HCEC 1CT (cell line): ENCODE data around the gene CDKL5.
"Not testable (repeated sequence)": the region's sequence is repeated elsewhere in the genome, so short reads cannot be mapped to it uniquely, and the experiment has no call there.

Source experiments
- DNase-seq: peaks from one replicate; pipeline ENCODE4 v3.0.0-alpha.2; 2017

CDKL5 gene

GRCh38 chrX:18578546-18578945, 153.1 kb downstream of the CDKL5 start:
- no peak for DNase-seq

- DNase-seq = no peak
Observed at GRCh38 chrX:18579495-18579894, 154.1 kb downstream of the CDKL5 start.

GRCh38 chrX:18582910-18583493, 157.6 kb downstream of the CDKL5 start:
- DNase-seq = no peak

DNA sequence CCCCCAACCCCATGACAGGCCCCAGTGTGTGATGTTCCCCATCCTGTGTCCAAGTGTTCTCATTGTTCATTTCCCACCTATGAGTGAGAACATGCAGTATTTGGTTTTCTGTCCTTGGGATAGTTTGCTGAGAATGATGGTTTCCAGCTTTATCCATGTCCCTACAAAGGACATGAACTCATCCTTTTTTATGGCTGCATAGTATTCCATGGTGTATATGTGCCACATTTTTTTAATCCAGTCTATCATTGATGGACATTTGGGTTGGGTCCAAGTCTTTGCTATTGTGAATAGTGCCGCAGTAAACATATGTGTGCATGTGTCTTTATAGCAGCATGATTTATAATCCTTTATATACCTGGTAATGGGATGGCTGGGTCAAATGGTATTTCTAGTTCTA, 163.9 kb downstream of the CDKL5 start:
- not testable (repeated sequence) for DNase-seq

- no peak for DNase-seq
Observed at GRCh38 chrX:18591834-18592233, 166.4 kb downstream of the CDKL5 start.

DNA sequence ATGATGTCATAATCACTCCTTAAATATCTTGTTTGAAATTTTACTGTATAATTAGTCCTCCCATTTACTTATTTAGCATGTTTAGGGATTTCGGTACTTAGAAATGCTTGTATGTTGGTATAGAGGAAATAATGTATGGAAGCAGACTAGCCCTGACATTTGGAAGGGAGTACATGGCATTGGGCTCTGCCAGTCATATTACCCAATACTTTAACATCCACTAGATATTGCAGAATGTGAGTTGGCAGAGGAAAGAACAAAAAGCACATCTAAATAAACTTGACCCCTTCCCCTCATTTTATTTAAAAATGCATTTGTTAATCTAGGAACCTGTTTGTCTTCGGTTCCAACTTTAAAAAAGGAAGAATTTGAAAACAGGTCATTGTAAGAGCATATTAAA, 168.7 kb downstream of the CDKL5 start:
- DNase-seq = no peak

GRCh38 chrX:18596096-18596495, 170.7 kb downstream of the CDKL5 start:
- DNase-seq = no peak

- DNase-seq = no peak
Observed at GRCh38 chrX:18598413-18598812, 173.0 kb downstream of the CDKL5 start.

DNA sequence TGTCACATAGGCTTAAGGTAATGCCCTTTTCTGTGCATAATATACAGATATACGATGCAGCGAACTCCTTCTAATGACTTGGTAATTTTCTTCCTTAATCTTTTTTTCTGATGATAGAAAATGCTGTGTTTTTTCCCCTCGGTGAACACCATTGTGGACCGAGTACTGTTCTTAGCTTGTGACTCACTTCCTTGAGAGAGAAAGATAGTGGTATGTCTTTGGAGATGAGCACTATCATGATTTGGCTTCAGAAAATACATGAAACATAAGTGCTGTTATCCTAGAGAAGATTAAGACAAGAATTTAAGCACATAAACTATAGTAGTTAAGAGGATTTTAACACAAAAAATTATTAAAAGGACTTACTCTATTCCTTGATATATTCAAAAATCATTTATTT, 182.6 kb downstream of the CDKL5 start:
- DNase-seq = no peak

- no peak for DNase-seq
Observed at GRCh38 chrX:18613930-18614639, 188.7 kb downstream of the CDKL5 start.

DNA sequence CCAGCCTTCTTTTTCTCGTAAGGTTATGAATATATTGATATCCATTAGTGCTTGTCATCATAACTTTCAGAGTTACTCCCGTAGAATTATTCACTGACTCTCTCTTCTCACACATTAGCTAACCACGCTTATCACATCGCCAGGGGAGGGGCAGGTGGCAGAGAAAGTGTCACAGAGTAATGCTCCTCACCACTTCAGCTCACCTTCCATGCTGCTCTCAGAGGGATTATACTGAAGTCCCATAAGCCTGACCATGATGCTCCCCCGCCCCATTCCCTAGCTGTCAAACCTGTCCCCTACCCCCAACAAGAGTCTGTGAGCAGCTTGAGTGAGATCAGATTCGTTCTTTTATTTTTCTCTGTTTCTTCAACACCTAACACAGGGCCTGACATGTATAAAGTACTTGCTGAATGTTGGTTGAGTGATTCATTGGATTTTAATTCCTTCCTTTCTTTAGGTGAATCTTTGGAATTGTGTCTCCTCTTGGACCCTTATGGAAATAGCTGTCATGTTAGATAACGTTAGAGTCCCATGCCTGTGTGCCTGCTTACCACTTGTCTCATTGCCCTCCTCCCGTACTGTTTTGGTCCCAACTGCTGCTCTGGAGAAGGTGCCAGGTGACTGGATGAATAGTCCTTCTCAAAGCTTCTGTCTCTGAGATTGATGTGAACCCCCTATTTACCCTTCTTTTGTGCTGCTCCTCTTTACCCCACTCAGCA, 191.4 kb downstream of the CDKL5 start:
- DNase-seq = no peak

- DNase-seq = peak; percentile 65
Observed at GRCh38 chrX:18617407-18617750, 192.0 kb downstream of the CDKL5 start.

DNA sequence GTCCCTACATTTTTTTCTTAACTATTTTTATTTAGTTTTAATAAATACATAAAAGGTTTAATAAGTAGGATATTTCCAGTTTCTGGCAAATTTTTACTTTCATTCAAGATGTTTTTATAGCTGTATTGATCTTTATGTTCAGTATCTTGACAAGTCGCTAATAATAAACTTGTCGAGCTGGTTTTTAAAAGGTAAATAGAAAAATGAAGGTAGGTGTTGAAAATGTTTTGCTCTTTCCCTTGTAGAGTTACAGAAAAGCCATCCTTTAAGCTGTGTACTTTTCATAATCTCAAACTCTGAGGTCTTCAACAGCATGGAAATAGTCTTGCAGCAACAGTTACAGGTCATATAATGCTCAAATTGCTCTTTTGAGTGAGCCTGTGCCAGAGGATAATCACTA, 193.9 kb downstream of the CDKL5 start:
- DNase-seq = no peak

GRCh38 chrX:18620349-18620748, 194.9 kb downstream of the CDKL5 start:
- DNase-seq = no peak

GRCh38 chrX:18624599-18624998, 199.2 kb downstream of the CDKL5 start:
- no peak for DNase-seq

DNA sequence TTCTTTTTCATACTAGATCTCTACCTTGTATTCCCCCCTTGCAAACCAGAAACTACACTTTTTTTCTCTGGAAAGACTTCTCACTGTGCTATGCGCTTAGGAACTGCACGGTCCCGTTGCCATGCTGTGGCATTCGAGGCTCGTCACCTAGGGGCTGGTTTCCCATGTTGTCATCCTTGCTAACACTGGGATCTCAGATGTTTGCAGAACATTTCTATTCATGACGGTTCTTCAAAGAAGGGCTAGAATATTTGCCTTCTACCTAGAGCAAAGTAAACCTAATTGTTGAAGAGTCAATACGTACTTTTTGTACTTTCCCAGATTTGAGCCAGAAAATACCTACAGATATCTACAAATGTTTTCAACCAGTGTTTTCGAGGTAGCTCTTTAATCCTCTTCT, 205.5 kb downstream of the CDKL5 start:
- no peak for DNase-seq

GRCh38 chrX:18638398-18638797, 213.0 kb downstream of the CDKL5 start:
- no peak for DNase-seq

GRCh38 chrX:18639280-18639679, 213.9 kb downstream of the CDKL5 start:
- DNase-seq = no peak

DNA sequence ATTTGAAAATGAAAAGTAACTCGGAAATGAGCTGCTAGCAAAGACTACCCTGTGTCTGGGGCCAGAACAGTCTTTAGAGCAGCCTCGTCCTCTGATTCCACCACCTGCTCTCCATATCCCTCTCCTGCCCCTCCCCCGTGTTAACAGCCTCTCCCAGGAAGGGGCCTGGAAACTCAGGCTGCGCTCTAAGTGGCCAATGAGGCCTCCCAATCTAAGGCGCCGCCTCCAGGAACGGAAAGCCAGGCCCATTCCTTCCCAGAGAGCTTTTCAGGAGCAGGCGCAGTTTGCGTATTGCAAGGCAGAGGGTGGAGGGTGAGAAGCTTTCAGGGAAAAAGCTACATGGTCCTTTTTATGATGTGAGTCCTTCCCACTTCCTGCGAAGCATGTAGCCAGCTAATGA, 215.3 kb downstream of the CDKL5 start:
- DNase-seq = no peak

- no peak for DNase-seq
Observed at GRCh38 chrX:18643243-18643642, 217.8 kb downstream of the CDKL5 start.

- DNase-seq = no peak
Observed at GRCh38 chrX:18643853-18644252, 218.4 kb downstream of the CDKL5 start.

- DNase-seq = no peak
Observed at GRCh38 chrX:18647621-18648020, 222.2 kb downstream of the CDKL5 start.

- DNase-seq = no peak
Observed at GRCh38 chrX:18649498-18649951, 224.1 kb downstream of the CDKL5 start.

- no peak for DNase-seq
Observed at GRCh38 chrX:18650662-18651061, 225.3 kb downstream of the CDKL5 start.
